Fibroblast of pulmonary artery (primary cell): Measurements from ENCODE around the gene SLC38A10.

Experiments used
- DNase-seq: peaks from one replicate; pipeline ENCODE4 v3.0.0-alpha.2; 2010; ENCODE audit warnings: low read depth
- H3K4me3 ChIP-seq: replicated peaks from 2 replicates; pipeline ENCODE4 v1.5.1; 2011; ENCODE audit warnings: low read depth, mild to moderate bottlenecking, control low read depth, low read length, moderate library complexity
- TF ChIP-seq, protein P1 (sequence below): IDR thresholded peaks from 2 replicates; pipeline ENCODE4 v1.5.1; 2011; ENCODE audit warnings: mild to moderate bottlenecking, control low read depth, low read length, inconsistent platforms; ENCODE audit errors: missing control alignments

Gene SLC38A10

DNA sequence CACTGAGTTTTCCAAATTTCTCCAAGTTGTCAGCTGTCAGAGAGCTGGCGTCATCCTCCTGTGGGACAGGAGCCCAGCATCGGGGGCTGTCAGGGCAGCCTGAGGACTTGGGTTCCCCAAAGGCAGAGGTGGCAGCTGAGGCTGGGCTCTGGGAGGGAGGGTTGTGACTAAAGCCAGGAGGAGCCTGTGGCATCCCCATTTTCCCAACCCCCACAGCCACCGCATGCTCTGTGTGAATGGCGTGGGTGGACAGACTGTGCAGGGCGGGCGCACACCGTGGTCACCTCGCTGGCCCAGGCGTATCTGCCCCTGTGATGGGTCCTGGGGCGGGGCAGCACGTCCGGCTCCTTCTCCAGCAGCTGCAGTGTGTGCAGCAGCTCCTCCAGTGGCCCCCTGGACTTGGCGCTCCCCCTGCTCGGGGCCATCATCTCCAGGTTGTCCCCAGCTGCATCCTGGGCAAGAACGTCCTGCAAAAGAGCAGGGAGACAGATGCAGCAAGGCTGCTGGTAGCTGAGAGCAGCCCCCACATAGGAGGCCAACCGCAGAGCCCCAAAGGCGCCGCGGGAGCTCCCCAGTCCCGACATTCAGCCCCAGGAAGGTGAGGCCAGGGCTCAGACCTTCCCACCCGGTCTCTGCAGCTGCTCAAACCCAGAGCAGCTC, 97.1 kb downstream of the SLC38A10 start:
- no peak for DNase-seq
- no peak overlapping the region for H3K4me3 ChIP-seq
- TF ChIP-seq, protein P1, sequence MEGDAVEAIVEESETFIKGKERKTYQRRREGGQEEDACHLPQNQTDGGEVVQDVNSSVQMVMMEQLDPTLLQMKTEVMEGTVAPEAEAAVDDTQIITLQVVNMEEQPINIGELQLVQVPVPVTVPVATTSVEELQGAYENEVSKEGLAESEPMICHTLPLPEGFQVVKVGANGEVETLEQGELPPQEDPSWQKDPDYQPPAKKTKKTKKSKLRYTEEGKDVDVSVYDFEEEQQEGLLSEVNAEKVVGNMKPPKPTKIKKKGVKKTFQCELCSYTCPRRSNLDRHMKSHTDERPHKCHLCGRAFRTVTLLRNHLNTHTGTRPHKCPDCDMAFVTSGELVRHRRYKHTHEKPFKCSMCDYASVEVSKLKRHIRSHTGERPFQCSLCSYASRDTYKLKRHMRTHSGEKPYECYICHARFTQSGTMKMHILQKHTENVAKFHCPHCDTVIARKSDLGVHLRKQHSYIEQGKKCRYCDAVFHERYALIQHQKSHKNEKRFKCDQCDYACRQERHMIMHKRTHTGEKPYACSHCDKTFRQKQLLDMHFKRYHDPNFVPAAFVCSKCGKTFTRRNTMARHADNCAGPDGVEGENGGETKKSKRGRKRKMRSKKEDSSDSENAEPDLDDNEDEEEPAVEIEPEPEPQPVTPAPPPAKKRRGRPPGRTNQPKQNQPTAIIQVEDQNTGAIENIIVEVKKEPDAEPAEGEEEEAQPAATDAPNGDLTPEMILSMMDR = no peak

DNA sequence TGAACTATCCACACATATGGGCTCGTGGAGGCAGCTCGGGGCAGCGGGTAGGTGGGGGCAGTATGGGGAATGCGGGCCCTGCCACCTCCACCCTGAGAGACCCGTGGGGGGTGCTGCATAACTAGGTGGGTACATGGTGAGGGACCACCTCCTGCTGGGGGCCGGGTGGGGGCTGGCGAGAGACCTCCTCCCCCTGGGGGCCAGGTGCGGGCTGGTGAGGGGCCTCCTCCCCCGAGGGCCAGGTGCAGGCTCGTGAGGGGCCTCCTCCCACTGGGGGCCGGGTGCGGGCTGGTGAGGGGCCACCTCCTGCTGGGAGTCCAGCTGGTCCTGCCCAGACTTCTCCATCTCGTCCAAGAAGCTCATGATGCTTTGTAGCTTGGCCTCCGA, 97.7 kb downstream of the SLC38A10 start:
- no peak overlapping the region for H3K4me3 ChIP-seq
- no peak for DNase-seq
- TF ChIP-seq, protein P1 = no peak

DNA sequence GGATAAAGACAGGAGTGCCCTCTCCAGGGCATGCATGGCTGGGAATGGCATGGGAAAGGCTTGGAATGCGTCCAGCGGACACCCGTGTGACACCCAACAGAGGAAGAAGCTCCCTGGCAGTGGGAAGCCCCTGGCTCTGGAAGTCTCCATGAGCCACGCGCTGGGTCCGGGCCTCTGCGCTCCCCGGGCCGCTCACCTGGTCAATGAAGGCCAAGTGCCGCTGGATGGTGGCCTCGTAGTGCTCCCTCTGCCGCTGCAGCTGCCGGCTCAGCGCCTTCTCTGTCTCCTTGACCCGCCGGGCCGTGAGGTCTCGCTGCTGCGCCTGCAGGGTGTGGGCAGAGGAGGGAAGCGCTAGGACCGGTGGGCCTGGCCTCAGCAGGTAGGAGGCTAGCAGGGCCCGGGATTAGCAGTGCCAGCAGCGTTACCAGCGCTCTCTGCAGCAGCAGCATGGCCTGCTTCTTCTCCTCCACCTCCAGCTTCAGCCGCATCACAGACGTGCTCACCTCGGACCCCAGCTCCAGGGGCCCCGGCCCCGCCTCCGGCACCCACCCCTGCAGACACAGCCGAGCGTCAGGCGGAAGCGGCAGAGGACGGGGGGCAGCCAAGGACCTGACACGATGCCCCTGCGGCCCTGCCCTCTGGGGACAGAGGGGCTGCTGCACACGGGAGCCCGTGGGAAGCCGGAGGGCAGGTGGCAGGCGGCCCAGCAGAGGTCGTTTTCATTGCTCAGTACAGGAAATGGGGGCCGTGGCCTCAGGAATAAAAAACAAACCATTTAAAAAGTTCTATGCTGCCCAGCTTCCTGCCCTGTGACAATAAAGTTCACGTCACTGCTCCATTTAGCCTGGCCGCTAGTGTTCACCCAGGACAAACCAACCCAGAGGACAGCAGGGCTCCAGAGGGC, 98.3 kb downstream of the SLC38A10 start:
- DNase-seq = no peak
- no peak overlapping the region for H3K4me3 ChIP-seq
- TF ChIP-seq, protein P1 = no peak

DNA sequence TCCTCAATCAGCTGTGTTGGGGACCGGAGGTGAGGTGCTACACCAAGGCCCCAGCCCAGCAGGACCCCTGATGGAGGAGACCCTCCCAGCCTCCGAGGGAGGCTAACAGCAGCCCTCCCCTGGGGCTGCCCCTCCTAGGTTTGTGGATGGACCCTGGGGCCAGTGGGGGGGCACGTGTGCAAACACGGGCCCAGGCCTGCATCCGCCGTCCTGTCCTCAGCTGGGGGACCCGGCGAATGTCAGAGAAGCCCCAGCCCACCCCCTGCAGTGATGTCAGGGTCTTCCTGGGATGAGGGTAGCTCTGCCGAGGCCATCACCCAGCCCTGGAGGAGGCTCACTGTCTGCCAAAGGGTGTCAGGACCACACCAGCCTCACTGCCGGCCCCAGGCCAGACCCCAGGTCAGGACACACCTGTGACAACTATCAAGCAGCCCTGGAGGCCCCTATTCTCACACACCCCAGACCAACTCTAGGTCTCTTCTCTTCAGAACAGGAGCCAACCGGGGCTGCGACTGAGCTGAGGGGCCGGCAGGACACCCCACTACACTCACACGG, 99.1 kb downstream of the SLC38A10 start:
- no peak overlapping the region for H3K4me3 ChIP-seq
- DNase-seq = no peak
- TF ChIP-seq, protein P1 = no peak
